Measurements from ENCODE around the gene WNT4.

DNA sequence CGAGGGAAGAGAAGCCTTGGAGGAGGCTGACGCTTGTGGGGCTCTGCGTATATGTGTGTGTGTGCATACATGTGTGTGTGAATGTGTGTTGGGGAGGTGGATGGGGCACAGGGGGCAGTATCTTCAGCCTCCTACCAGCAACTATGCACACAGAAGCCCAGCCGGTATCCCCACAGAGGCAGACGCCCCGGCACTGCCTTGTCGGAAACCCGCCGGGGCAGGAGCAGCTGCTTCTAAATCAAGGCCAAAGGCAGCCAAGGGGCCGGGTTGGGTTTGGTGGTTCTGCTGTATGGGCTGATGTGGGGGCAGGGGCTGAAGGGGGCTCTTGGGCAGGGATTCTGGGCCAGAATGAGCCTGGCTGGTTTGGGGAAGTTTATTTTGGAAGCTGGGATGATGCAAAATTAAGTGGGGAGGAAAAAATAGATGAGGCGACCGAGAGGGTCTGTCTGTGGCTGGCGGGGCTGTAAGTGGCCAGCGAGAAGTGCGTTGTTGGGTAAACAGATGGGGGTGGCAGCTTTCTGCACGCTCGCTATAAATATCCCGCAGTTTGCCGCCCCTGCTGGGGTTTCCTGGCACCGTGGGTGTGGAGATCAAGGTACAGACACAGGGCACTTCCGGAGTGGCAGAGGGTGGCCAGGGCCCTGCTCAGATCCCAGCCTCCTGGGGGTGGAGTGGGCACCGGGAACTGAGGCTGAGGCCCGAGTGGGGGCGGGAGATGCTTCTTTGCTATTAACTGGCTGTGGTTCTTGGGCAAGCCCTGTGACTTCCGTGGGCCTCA lies 11.0 kb upstream of the WNT4 start:
- TF ChIP-seq, protein P1, sequence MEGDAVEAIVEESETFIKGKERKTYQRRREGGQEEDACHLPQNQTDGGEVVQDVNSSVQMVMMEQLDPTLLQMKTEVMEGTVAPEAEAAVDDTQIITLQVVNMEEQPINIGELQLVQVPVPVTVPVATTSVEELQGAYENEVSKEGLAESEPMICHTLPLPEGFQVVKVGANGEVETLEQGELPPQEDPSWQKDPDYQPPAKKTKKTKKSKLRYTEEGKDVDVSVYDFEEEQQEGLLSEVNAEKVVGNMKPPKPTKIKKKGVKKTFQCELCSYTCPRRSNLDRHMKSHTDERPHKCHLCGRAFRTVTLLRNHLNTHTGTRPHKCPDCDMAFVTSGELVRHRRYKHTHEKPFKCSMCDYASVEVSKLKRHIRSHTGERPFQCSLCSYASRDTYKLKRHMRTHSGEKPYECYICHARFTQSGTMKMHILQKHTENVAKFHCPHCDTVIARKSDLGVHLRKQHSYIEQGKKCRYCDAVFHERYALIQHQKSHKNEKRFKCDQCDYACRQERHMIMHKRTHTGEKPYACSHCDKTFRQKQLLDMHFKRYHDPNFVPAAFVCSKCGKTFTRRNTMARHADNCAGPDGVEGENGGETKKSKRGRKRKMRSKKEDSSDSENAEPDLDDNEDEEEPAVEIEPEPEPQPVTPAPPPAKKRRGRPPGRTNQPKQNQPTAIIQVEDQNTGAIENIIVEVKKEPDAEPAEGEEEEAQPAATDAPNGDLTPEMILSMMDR (IDR thresholded peaks at IDR 0.05) = no peak
- TF ChIP-seq EZH2 (IDR thresholded peaks at IDR 0.05) = no peak

Data from neural progenitor cell (in vitro differentiated cells).